Caco-2 (cell line): Measurements from ENCODE around the gene NDUFC1. TPM values are rescaled to one million over a fixed set of nuclear protein-coding genes. Genes with fewer than 3 reads are reported as not detected.

Experiments used
- BruUV-seq: library from RNA; stranded (reverse); fragments of 400-500 nt; replicated peaks from 2 replicates; lab custom pipeline; 2021; lab: Mats Ljungman, UMichigan
- CTCF ChIA-PET: fragments of 300-600 bp; sonication (Branson Sonifier 250); formaldehyde crosslinking; loops from one replicate; lab custom pipeline; 2022; ENCODE audit warnings: antibody characterized with exemption; lab: Charles Lee
- POLR2A ChIA-PET: fragments of 300-600 bp; sonication (Branson Sonifier 250); formaldehyde crosslinking; loops from one replicate; lab custom pipeline; 2022; ENCODE audit warnings: antibody characterized with exemption; lab: Charles Lee
- DNase-seq, 2 experiments: peaks; one replicate each; pipeline versions ENCODE4 v3.0.0 to v3.0.0-alpha.2; 2020 to 2022
- H3K27me3 ChIP-seq: replicated peaks from 2 replicates; pipeline ENCODE4 v1.6.0; 2011; ENCODE audit warnings: low read length; ENCODE audit not compliant: control insufficient read depth, insufficient read depth
- H3K36me3 ChIP-seq: 2 replicates; pipeline ENCODE4 v1.5.1; 2011; ENCODE audit warnings: low read length; ENCODE audit not compliant: control insufficient read depth, insufficient read depth
- H3K4me1 ChIP-seq: fragments of 250-450 bp; sonication (Bioruptor Pico); 2 replicates; pipeline ENCODE4 v1.5.1; 2020; ENCODE audit warnings: mild to moderate bottlenecking
- H3K4me3 ChIP-seq: 2 replicates; pipeline ENCODE4 v1.5.1; 2011; ENCODE audit warnings: low read depth, mild to moderate bottlenecking, control low read depth, low read length
- H3K9me3 ChIP-seq: fragments of 250-450 bp; sonication (Bioruptor Pico); 2 replicates; pipeline ENCODE4 v1.5.1; 2020; ENCODE audit warnings: mild to moderate bottlenecking, moderate library complexity
- H3K27ac Mint-ChIP-seq: one replicate; pipeline ENCODE4 v1.8.0; 2022; ENCODE audit warnings: mixed read lengths; ENCODE audit not compliant: unreplicated experiment
- H3K27me3 Mint-ChIP-seq: one replicate; pipeline ENCODE4 v1.8.0; 2022; ENCODE audit warnings: mixed read lengths; ENCODE audit not compliant: insufficient read depth, unreplicated experiment
- H3K36me3 Mint-ChIP-seq: one replicate; pipeline ENCODE4 v1.8.0; 2022; ENCODE audit warnings: mild to moderate bottlenecking, mixed read lengths; ENCODE audit not compliant: insufficient read depth, unreplicated experiment
- H3K4me1 Mint-ChIP-seq: one replicate; pipeline ENCODE4 v1.8.0; 2022; ENCODE audit warnings: low read depth, mixed read lengths; ENCODE audit not compliant: unreplicated experiment
- H3K4me3 Mint-ChIP-seq: one replicate; pipeline ENCODE4 v1.8.0; 2022; ENCODE audit warnings: mild to moderate bottlenecking, moderate library complexity, mixed read lengths; ENCODE audit not compliant: unreplicated experiment
- H3K9me3 Mint-ChIP-seq: one replicate; pipeline ENCODE4 v1.8.0; 2022; ENCODE audit warnings: mixed read lengths; ENCODE audit not compliant: unreplicated experiment
- intact Hi-C: fragments of 100-400 bp; cut with micrococcal nuclease; formaldehyde crosslinking; loops from one replicate; pipeline ENCODE4 v1.10.0; 2022; ENCODE audit not compliant: unreplicated experiment
- total RNA-seq: library from RNA; stranded (reverse); gene quantifications from 2 replicates; pipeline ENCODE4 v1.2.3, GENCODE V29; 2022
- TF ChIP-seq, protein P1 (sequence below), 2 experiments: fragments of 200-600 bp in 1 of 2; IDR thresholded peaks; 1 replicate in 1 of 2; 2 replicates in 1 of 2; pipeline versions ENCODE4 v1.5.1 to v1.8.0; 2011 to 2022; ENCODE audit warnings: antibody characterized with exemption in 1 of 2, control low read depth in 1 of 2, inconsistent platforms in 1 of 2, low read depth in 1 of 2, low read length in 1 of 2, mild to moderate bottlenecking in 1 of 2, moderate library complexity in 1 of 2; ENCODE audit not compliant: insufficient read depth in 1 of 2, severe bottlenecking in 1 of 2, unreplicated experiment in 1 of 2

NDUFC1 gene
- total RNA-seq, 1 experiment from 2014 or later: 69.4 TPM

DNA sequence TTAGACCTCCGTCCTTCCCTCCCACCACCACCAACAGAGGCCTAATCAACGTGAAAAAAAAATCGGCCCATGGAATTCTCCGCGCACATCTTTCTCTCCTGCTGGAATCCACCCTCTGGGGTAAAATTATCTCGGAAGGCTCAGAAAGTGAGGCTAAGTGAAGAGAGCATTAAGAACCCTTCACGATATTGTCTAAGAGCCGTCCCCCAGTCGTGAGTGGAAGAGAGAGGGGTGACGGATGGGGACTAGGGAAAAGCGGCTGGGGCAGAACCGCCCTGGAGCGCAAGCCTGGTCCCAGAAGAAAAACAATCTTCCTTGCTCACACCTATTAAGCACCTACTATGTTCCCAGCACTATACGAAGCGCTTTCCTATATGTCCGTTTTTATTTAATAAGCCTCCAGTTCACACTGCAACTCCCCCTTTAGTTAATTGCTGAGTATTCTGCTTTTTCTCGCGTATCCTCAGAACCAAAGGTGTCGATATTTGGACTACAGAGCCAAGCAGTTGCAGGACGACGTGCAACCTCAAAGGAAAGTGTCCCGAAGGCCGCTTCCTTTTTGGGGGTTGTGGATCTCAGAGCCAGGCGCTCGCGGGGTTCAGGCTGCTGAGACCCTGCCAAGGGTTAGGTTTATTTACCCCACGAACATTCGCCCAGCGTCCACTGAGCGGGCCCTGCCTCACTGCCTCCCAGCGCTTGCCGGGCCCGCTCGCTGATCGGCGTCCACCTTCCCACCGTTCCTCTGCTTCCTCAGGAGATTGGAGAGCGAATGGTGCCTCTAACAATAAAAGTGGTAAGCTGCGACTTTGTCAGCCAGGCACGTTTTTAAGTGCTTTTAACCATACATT, 23.1 kb downstream of the NDUFC1 start:
- Mint-ChIP-seq H3K27me3 (no peaks in the 10 kb centered on the region), H3K9me3 (no peaks in the 10 kb centered on the region), H3K27ac (no peak overlapping the region), H3K4me1 (peaks cover 6% of the 10 kb centered on the region), H3K4me3 (no peak overlapping the region), H3K36me3 (no peaks in the 10 kb centered on the region)
- Histone ChIP-seq H3K27me3 (no peaks in the 10 kb centered on the region), H3K9me3 (no peaks in the 10 kb centered on the region), H3K4me1 (peaks cover 21% of the 10 kb centered on the region; the same call in 1 of the 2 replicates), H3K36me3 (no peaks in the 10 kb centered on the region), H3K4me3 (no peak overlapping the region)
- TF ChIP-seq, protein P1, sequence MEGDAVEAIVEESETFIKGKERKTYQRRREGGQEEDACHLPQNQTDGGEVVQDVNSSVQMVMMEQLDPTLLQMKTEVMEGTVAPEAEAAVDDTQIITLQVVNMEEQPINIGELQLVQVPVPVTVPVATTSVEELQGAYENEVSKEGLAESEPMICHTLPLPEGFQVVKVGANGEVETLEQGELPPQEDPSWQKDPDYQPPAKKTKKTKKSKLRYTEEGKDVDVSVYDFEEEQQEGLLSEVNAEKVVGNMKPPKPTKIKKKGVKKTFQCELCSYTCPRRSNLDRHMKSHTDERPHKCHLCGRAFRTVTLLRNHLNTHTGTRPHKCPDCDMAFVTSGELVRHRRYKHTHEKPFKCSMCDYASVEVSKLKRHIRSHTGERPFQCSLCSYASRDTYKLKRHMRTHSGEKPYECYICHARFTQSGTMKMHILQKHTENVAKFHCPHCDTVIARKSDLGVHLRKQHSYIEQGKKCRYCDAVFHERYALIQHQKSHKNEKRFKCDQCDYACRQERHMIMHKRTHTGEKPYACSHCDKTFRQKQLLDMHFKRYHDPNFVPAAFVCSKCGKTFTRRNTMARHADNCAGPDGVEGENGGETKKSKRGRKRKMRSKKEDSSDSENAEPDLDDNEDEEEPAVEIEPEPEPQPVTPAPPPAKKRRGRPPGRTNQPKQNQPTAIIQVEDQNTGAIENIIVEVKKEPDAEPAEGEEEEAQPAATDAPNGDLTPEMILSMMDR (IDR thresholded peaks at IDR 0.05; ENCODE audit: insufficient read depth in 1 of 2, low read depth in 1 of 2, low read length in 1 of 2, severe bottlenecking in 1 of 2, unreplicated experiment in 1 of 2): no peak
- intact Hi-C loops: no loop called here
- ChIA-PET CTCF (no interaction called here), POLR2A (no interaction called here)
- no peak for DNase-seq
- BruUV-seq: no TSS peak

DNA sequence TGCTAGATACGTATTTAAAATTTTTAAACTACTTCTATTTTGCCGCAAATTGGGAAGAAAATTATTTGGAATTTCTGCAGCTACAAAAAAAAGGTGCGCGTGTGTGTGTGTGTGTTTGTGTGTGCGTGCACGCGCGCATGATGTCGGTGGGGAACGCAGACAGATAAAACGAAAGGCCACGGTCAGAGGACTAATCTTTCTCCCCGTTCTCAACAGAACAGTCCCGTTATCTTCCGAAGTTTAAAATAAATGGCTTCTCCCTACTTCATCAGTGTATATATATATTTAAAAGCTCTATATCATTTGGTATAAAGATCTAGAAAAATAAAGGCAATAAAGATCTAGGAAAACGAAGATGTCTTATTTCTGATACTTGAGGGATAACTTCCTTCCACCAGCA, 23.8 kb downstream of the NDUFC1 start:
- Mint-ChIP-seq H3K27me3 (no peaks in the 10 kb centered on the region), H3K4me1 (peaks cover 6% of the 10 kb centered on the region)

DNA sequence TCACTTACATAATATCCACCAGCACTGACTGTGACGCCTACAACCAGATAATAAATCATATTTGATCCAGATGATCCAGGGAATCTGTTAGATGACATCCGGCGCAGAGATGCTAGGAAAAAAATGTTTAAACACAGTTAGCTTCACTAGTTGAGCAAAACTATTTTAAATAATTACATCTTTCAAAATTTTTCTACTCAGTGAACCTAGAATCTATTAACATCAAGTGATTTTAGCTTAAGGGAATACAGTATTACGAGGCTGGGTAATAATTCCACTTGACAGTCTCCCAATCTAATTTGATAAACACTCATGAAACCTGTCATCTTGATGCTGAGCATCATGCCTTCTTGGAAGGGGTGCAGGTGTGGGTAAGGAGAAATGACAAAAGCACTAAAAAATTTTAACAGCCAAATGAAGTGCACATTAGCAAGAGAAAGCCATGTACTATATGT, 27.0 kb downstream of the NDUFC1 start:
- Mint-ChIP-seq H3K4me3 (no peak overlapping the region), H3K27ac (no peak overlapping the region), H3K27me3 (no peaks in the 10 kb centered on the region), H3K36me3 (no peaks in the 10 kb centered on the region), H3K9me3 (no peaks in the 10 kb centered on the region), H3K4me1 (peaks cover 6% of the 10 kb centered on the region)
- ChIA-PET CTCF (no interaction called here), POLR2A (no interaction called here)
- H3K27me3 ChIP-seq: no peaks in the 10 kb centered on the region
- no peaks in the 10 kb centered on the region for H3K36me3 ChIP-seq
- BruUV-seq: no TSS peak
- H3K4me1 ChIP-seq: peaks cover 9% of the 10 kb centered on the region; the same call in 1 of the 2 replicates
- no peak overlapping the region for H3K4me3 ChIP-seq
- H3K9me3 ChIP-seq: no peaks in the 10 kb centered on the region
- intact Hi-C loops: no loop called here
- TF ChIP-seq, protein P1 (IDR thresholded peaks at IDR 0.05; ENCODE audit: insufficient read depth in 1 of 2, low read depth in 1 of 2, low read length in 1 of 2, severe bottlenecking in 1 of 2, unreplicated experiment in 1 of 2): no peak
- DNase-seq: no peak

More for the DNA sequence above, 23.8 kb downstream of the NDUFC1 start:
- ChIA-PET POLR2A (no interaction called here), CTCF (no interaction called here)
- Histone ChIP-seq H3K4me3 (no peak overlapping the region), H3K4me1 (peaks cover 21% of the 10 kb centered on the region; the same call in 1 of the 2 replicates), H3K36me3 (no peaks in the 10 kb centered on the region), H3K9me3 (no peaks in the 10 kb centered on the region), H3K27me3 (no peaks in the 10 kb centered on the region)
- H3K4me3 Mint-ChIP-seq: no peak overlapping the region
- intact Hi-C loops: no loop called here
- H3K27ac Mint-ChIP-seq: no peak overlapping the region
- TF ChIP-seq, protein P1 (IDR thresholded peaks at IDR 0.05; ENCODE audit: insufficient read depth in 1 of 2, low read depth in 1 of 2, low read length in 1 of 2, severe bottlenecking in 1 of 2, unreplicated experiment in 1 of 2): no peak
- H3K9me3 Mint-ChIP-seq: no peaks in the 10 kb centered on the region
- no TSS peak for BruUV-seq
- DNase-seq: no peak
- H3K36me3 Mint-ChIP-seq: no peaks in the 10 kb centered on the region
